HG03571 (cell line): Measurements from ENCODE around the gene ZSCAN22.
"Not testable (repeated sequence)": the region's sequence is repeated elsewhere in the genome, so short reads cannot be mapped to it uniquely, and the experiment has no call there.

Experiments
- ATAC-seq: cut with Tn5 transposase; IDR thresholded peaks from one replicate; pipeline ENCODE4 v1.9.1; 2021; ENCODE audit not compliant: unreplicated experiment

ZSCAN22 gene

GRCh38 chr19:58326914-58327726 lies at the start of gene ZSCAN22:
TSS of gene ZSCAN22 (plus strand) at chr19:58326994. CDS start at chr19:58334803, 7,809 bp downstream.
- ATAC-seq = peak; percentile 73

- no peak for ATAC-seq
Measured at GRCh38 chr19:58277197-58277596, 49.6 kb upstream of the ZSCAN22 start.

- ATAC-seq = no peak
Measured at GRCh38 chr19:58277748-58278540, 48.9 kb upstream of the ZSCAN22 start.

- ATAC-seq = peak; percentile 91
Measured at GRCh38 chr19:58278541-58279041, 48.2 kb upstream of the ZSCAN22 start, which contains the start of gene ZNF8. TSS of gene ZNF8 (plus strand) at chr19:58278955. CDS start at chr19:58279082, 127 bp downstream.

DNA sequence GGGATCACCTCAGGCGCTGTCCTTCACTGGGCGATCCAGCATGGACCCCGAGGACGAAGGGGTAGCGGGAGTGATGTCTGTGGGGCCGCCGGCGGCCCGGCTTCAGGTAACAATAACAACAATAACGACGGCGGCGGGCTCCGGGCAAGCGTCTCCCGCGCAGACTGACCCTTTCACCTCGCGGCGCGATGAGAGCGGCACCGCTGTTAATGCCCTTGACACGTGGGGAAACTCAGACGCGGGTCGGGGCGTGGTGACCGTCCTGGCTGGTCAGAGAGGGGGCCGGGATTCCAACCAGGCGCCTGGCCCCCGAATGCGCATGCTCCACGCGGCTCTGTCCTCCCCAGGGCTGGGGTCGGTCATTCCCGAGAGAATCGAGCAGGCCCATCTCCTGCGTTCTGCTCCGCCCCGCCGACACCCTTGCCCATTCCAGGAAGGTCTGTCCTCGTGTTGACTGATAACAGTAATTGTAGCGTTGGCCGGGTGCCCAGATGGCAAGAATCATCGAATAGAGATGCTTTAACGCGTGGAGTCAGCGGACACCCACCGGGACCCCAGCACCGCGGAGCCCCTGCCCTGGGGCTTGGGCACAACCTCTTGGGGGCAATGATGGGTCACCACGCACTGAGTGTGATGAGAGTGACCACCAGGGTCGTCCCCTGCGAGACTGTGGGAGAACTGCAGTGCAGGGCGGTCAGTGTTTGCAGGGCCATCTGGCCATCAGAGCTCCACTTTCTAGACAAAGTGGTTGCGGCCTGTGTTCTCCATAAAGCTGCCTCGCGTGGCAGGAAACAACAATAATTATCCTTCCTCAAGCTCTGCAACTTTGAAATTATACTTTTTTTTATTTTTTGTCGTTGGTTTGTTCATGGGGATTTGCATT lies 47.5 kb upstream of the ZSCAN22 start:
- peak; percentile 31 for ATAC-seq

- no peak for ATAC-seq
Measured at GRCh38 chr19:58279925-58280316, 46.9 kb upstream of the ZSCAN22 start.

- ATAC-seq = no peak
Measured at GRCh38 chr19:58284199-58284598, 42.6 kb upstream of the ZSCAN22 start.

- no peak for ATAC-seq
Measured at GRCh38 chr19:58291943-58292342, 34.9 kb upstream of the ZSCAN22 start.

- ATAC-seq = no peak
Measured at GRCh38 chr19:58294743-58295374, 31.9 kb upstream of the ZSCAN22 start.

GRCh38 chr19:58296104-58296503 lies 30.7 kb upstream of the ZSCAN22 start:
- no peak for ATAC-seq

- no peak for ATAC-seq
Measured at GRCh38 chr19:58300620-58301019, 26.2 kb upstream of the ZSCAN22 start.

GRCh38 chr19:58304255-58304654 lies 22.5 kb upstream of the ZSCAN22 start:
- no peak for ATAC-seq

- no peak for ATAC-seq
Measured at GRCh38 chr19:58304748-58305064, 22.1 kb upstream of the ZSCAN22 start.

DNA sequence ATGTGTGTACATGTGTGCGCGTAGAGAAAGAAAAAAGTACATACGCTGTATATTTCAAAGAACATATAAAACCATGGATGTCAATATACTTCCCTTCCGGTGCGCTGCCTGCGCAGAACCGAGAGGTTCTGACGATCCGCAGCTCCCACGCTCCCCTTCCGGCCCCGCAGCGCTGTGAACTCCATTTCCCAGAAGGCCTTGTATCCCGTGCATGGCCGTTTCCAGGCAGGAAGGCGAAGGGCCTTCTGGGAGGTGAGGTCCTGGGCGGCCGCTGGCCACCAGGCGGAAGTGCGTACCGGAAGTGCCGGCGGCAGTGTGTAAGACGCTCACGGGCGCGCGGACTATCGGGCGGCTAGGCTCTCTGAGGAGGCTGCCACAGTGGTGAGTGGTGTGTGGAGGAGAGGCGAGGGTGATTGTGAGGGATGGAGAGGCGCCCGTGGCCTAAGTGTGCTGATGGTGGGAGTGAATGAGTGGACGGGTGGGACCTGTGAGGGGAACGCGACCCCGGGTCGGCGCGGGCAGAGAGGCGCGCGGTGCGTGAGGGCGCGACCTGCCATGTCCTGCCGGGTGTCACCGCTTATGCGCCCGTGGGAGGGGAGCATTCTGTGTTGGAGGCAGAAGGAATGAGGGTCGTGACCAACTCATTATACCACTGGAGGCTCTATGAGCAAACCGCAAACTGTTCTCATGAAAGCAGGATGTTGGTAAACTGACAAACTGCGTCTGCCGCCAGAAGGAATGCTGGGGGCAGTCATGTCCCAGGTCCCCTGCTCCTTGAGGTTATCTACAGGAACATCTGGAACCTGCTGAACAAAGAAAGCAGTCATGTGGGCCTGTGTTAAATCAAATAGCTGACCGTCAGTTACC lies 21.5 kb upstream of the ZSCAN22 start, which contains the start of gene ERVK3-1:
Gene ERVK3-1, plus strand, starts transcription at position 313 of the 867 bp plus-strand sequence. CDS start 6,792 bp downstream, outside the sequence.
- ATAC-seq = peak; percentile 92

GRCh38 chr19:58305932-58306323 lies 20.9 kb upstream of the ZSCAN22 start:
- ATAC-seq = no peak

- ATAC-seq = no peak
Measured at GRCh38 chr19:58307736-58308135, 19.1 kb upstream of the ZSCAN22 start.

DNA sequence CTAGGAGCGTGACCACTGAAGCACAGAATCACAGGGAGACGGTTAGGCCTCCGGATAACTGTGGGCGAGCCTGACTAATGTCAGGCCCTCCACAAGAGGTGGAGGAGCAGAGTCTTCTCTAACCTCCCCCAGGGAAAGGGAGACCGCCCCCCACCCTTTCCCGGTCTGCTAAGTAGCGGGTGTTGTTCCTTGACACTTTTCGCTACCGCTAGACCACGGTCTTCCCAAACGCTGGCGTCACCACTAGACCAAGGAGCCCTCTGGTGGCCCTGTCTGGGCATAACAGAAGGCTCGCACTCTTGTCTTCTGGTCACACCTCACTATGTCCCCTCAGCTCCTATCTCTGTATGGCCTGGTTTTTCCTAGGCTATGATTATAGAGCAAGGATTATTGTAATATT lies 16.1 kb upstream of the ZSCAN22 start:
- not testable (repeated sequence) for ATAC-seq

DNA sequence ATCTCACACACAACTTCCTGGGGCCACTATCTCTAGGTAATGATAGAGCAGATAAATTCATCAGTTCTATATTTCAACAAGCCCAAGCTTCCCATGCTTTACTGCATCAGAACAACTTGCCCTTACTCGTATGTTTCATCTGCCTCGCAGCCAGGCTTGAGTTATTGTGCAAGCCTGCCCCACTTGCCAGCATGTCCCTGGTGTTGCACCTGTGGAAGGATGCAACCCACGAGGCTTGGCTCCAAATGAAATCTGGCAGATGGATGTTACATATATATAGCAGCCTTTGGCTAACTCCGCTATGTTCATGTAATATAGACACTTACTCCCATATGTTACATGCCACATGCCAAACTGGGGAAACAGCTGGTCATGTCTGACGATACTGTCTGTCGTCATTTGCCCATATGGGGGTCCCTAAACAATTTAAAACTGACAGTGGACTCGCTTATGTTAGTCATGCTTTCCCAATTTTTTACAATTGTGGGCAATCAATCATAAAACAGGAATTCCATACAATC lies 15.4 kb upstream of the ZSCAN22 start:
- no peak for ATAC-seq

DNA sequence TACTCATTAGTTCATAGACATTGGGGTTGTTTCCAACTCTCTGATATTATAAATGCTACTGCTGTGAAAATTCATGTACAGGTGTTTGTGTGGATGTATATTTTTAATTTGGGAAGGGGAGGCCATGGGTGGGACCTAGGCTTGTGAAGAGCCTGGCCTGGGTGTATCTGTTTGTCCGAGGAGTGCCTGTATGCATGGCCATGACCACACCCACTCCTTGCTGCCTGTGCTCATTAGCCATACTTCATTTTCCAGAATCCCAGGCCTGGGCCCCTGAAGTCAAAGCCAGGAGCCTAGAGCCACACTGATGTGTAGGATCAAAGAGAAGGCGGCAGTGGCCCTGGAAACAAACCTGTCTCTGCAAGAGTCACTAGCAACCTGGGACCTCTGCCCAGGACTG lies 11.2 kb upstream of the ZSCAN22 start:
- no peak for ATAC-seq
